ENCODE results near the gene RINL.

GRCh38 chr19:38834104-38834490 is 44.0 kb downstream of the RINL start:
- TF ChIP-seq POLR2A (IDR thresholded peaks at IDR 0.05; ENCODE audit: low read length) (no peak), GATA1 (IDR thresholded peaks at IDR 0.05; ENCODE audit: low read depth, low read length) (no peak)
